ENCODE results near the gene IGFBP4.

Gene IGFBP4

GRCh38 chr17:40500190-40500589, 56.9 kb downstream of the IGFBP4 start:
- Histone ChIP-seq H3K27me3 (ENCODE audit: control insufficient read depth, insufficient read depth, low read length) (no peaks in the 10 kb centered on the region), H3K4me1 (ENCODE audit: control insufficient read depth, insufficient read depth, low read length) (peaks cover 25% of the 10 kb centered on the region), H3K9me3 (replicated peaks; ENCODE audit: low read length) (no peaks in the 10 kb centered on the region), H3K36me3 (ENCODE audit: insufficient read depth, low read length) (no peaks in the 10 kb centered on the region), H3K4me2 (ENCODE audit: low read length) (no peak overlapping the region), H3K9ac (ENCODE audit: low read depth, low read length) (peak overlapping the region; percentile 44), H3K4me3 (ENCODE audit: low read length) (no peak overlapping the region)

- peaks cover 25% of the 10 kb centered on the region for H3K4me1 ChIP-seq (ENCODE audit: control insufficient read depth, insufficient read depth, low read length)
- H3K36me3 ChIP-seq (ENCODE audit: insufficient read depth, low read length), result no peaks in the 10 kb centered on the region
- no peaks in the 10 kb centered on the region for H3K9me3 ChIP-seq (replicated peaks; ENCODE audit: low read length)
- H3K4me3 ChIP-seq (ENCODE audit: low read length), result no peak overlapping the region
- no peaks in the 10 kb centered on the region for H3K27me3 ChIP-seq (ENCODE audit: control insufficient read depth, insufficient read depth, low read length)
- H3K4me2 ChIP-seq (ENCODE audit: low read length), result no peak overlapping the region
- H3K9ac ChIP-seq (ENCODE audit: low read depth, low read length), result no peak overlapping the region
Observed at GRCh38 chr17:40500709-40501108, 57.5 kb downstream of the IGFBP4 start.

GRCh38 chr17:40501499-40501911, 58.3 kb downstream of the IGFBP4 start, which contains the start of gene TNS4:
Gene TNS4 (minus strand): TSS chr17:40501623. CDS start chr17:40496425, 5,198 bp downstream.
- no peak within 1 kb of the TSS for H3K4me3 ChIP-seq (ENCODE audit: low read length)
- H3K4me1 ChIP-seq (ENCODE audit: control insufficient read depth, insufficient read depth, low read length), result peaks cover 25% of the 10 kb centered on the region
- peak within 1 kb of the TSS; percentile 44 for H3K9ac ChIP-seq (ENCODE audit: low read depth, low read length)

GRCh38 chr17:40502716-40503115, 59.5 kb downstream of the IGFBP4 start:
- no peaks in the 10 kb centered on the region for H3K27me3 ChIP-seq (ENCODE audit: control insufficient read depth, insufficient read depth, low read length)
- peaks cover 24% of the 10 kb centered on the region for H3K4me1 ChIP-seq (ENCODE audit: control insufficient read depth, insufficient read depth, low read length)
- H3K36me3 ChIP-seq (ENCODE audit: insufficient read depth, low read length), result no peaks in the 10 kb centered on the region
- no peak overlapping the region for H3K4me3 ChIP-seq (ENCODE audit: low read length)
- H3K4me2 ChIP-seq (ENCODE audit: low read length), result no peak overlapping the region
- H3K9me3 ChIP-seq (replicated peaks; ENCODE audit: low read length), result no peaks in the 10 kb centered on the region
- no peak overlapping the region for H3K9ac ChIP-seq (ENCODE audit: low read depth, low read length)

More at GRCh38 chr17:40501499-40501911, 58.3 kb downstream of the IGFBP4 start, which contains the start of gene TNS4:
- Histone ChIP-seq H3K27me3 (ENCODE audit: control insufficient read depth, insufficient read depth, low read length) (no peaks in the 10 kb centered on the region), H3K4me2 (ENCODE audit: low read length) (no peak within 1 kb of the TSS), H3K9me3 (replicated peaks; ENCODE audit: low read length) (no peaks in the 10 kb centered on the region), H3K36me3 (ENCODE audit: insufficient read depth, low read length) (no peaks in the 10 kb centered on the region)

- Histone ChIP-seq H3K4me1 (ENCODE audit: control insufficient read depth, insufficient read depth, low read length) (peaks cover 20% of the 10 kb centered on the region), H3K4me2 (ENCODE audit: low read length) (no peak overlapping the region), H3K36me3 (ENCODE audit: insufficient read depth, low read length) (no peaks in the 10 kb centered on the region), H3K9me3 (replicated peaks; ENCODE audit: low read length) (no peaks in the 10 kb centered on the region), H3K4me3 (ENCODE audit: low read length) (no peak overlapping the region), H3K9ac (ENCODE audit: low read depth, low read length) (no peak overlapping the region), H3K27me3 (ENCODE audit: control insufficient read depth, insufficient read depth, low read length) (no peaks in the 10 kb centered on the region)
Observed at GRCh38 chr17:40503154-40503553, 59.9 kb downstream of the IGFBP4 start.

GRCh38 chr17:40506786-40507185, 63.5 kb downstream of the IGFBP4 start:
- Histone ChIP-seq H3K27me3 (ENCODE audit: control insufficient read depth, insufficient read depth, low read length) (no peaks in the 10 kb centered on the region), H3K36me3 (ENCODE audit: insufficient read depth, low read length) (no peaks in the 10 kb centered on the region), H3K4me3 (ENCODE audit: low read length) (no peak overlapping the region), H3K9ac (ENCODE audit: low read depth, low read length) (no peak overlapping the region), H3K4me2 (ENCODE audit: low read length) (no peak overlapping the region), H3K9me3 (replicated peaks; ENCODE audit: low read length) (no peaks in the 10 kb centered on the region), H3K4me1 (ENCODE audit: control insufficient read depth, insufficient read depth, low read length) (peaks cover 29% of the 10 kb centered on the region)
